NOMO-1 treated with DMSO at 0.1 percent for 48 hours (cell line): Measurements from ENCODE around the gene MAN1C1.

Source experiments
- DNase-seq: peaks from one replicate; lab custom pipeline; 2025; ENCODE audit not compliant: unreplicated experiment; lab: John Stamatoyannopoulos, UW

Gene MAN1C1

GRCh38 chr1:25675729-25676476, 59.3 kb downstream of the MAN1C1 start:
- DNase-seq = no peak

- DNase-seq = no peak
Observed at GRCh38 chr1:25676488-25676887, 59.9 kb downstream of the MAN1C1 start.

GRCh38 chr1:25677193-25677773, 60.7 kb downstream of the MAN1C1 start:
- no peak for DNase-seq

GRCh38 chr1:25679171-25679570, 62.6 kb downstream of the MAN1C1 start:
- peak; percentile 56 for DNase-seq

GRCh38 chr1:25680701-25681100, 64.1 kb downstream of the MAN1C1 start:
- no peak for DNase-seq

- DNase-seq = no peak
Observed at GRCh38 chr1:25682059-25682601, 65.5 kb downstream of the MAN1C1 start.

GRCh38 chr1:25683177-25683576, 66.6 kb downstream of the MAN1C1 start:
- no peak for DNase-seq

- no peak for DNase-seq
Observed at GRCh38 chr1:25683731-25684130, 67.1 kb downstream of the MAN1C1 start.

- DNase-seq = no peak
Observed at GRCh38 chr1:25684216-25684965, 67.8 kb downstream of the MAN1C1 start.

GRCh38 chr1:25685211-25685750, 68.7 kb downstream of the MAN1C1 start:
- DNase-seq = no peak

GRCh38 chr1:25685938-25686665, 69.5 kb downstream of the MAN1C1 start:
- DNase-seq = no peak

- no peak for DNase-seq
Observed at GRCh38 chr1:25687221-25688017, 70.8 kb downstream of the MAN1C1 start.

GRCh38 chr1:25688390-25689119, 72.0 kb downstream of the MAN1C1 start:
- no peak for DNase-seq

- DNase-seq = no peak
Observed at GRCh38 chr1:25689686-25690381, 73.2 kb downstream of the MAN1C1 start.

GRCh38 chr1:25690396-25690956, 73.9 kb downstream of the MAN1C1 start:
- no peak for DNase-seq

GRCh38 chr1:25691211-25691610, 74.6 kb downstream of the MAN1C1 start:
- DNase-seq = no peak

- no peak for DNase-seq
Observed at GRCh38 chr1:25692560-25692959, 76.0 kb downstream of the MAN1C1 start.
